IPS-15b (cell line): Measurements from ENCODE around the gene MUS81.

Experiments
- H3K27me3 ChIP-seq: one replicate; pipeline ENCODE4 v1.6.1; 2013; ENCODE audit warnings: low read length; ENCODE audit not compliant: control insufficient read depth, insufficient read depth
- H3K36me3 ChIP-seq: one replicate; pipeline ENCODE4 v1.6.1; 2013; ENCODE audit warnings: low read length; ENCODE audit not compliant: control insufficient read depth, insufficient read depth
- H3K4me1 ChIP-seq: one replicate; pipeline ENCODE4 v1.6.1; 2013; ENCODE audit warnings: mild to moderate bottlenecking, low read length; ENCODE audit not compliant: control insufficient read depth, insufficient read depth
- H3K4me3 ChIP-seq: one replicate; pipeline ENCODE4 v1.5.1; 2013; ENCODE audit warnings: low read depth, low read length
- H3K9ac ChIP-seq: one replicate; pipeline ENCODE4 v1.6.1; 2013; ENCODE audit warnings: low read depth, mild to moderate bottlenecking, low read length
- H3K9me3 ChIP-seq: one replicate; pipeline ENCODE4 v1.6.1; 2013; ENCODE audit warnings: mild to moderate bottlenecking, low read length; ENCODE audit not compliant: control insufficient read depth, insufficient read depth

Gene MUS81, protein sequence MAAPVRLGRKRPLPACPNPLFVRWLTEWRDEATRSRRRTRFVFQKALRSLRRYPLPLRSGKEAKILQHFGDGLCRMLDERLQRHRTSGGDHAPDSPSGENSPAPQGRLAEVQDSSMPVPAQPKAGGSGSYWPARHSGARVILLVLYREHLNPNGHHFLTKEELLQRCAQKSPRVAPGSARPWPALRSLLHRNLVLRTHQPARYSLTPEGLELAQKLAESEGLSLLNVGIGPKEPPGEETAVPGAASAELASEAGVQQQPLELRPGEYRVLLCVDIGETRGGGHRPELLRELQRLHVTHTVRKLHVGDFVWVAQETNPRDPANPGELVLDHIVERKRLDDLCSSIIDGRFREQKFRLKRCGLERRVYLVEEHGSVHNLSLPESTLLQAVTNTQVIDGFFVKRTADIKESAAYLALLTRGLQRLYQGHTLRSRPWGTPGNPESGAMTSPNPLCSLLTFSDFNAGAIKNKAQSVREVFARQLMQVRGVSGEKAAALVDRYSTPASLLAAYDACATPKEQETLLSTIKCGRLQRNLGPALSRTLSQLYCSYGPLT

DNA sequence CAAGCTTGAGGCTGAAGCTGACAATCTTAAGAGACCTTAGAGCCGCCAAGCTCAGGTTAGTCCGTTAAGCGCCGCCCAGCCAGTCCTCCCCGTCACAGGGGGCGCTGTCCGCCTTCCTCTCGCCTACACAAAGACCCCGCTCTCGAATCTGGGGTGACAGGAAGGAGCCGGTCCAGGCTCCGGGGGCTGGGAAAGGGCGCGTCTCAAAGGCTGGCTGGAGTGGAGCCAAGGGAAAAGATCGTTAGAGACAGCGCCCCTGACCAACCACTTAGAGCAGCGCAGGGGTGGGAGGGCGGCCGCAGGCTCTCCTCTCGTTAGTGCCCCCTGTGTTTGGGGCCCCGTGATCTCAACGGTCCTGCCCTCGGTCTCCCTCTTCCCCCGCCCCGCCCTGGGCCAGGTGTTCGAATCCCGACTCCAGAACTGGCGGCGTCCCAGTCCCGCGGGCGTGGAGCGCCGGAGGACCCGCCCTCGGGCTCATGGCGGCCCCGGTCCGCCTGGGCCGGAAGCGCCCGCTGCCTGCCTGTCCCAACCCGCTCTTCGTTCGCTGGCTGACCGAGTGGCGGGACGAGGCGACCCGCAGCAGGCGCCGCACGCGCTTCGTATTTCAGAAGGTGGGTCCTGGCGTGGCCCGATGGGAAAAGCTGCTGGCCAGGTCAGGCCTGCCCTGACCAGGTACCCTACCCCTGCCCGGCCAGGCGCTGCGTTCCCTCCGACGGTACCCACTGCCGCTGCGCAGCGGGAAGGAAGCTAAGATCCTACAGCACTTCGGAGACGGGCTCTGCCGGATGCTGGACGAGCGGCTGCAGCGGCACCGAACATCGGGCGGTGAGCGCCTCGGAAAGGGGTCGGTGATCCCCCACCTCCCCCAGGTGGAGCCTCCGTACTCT is at the start of gene MUS81:
Gene MUS81, plus strand, starts transcription at position 156 of the 887 bp plus-strand sequence. Its CDS starts 321 bp downstream, at position 477.
- no peaks in the 10 kb centered on the region for H3K9me3 ChIP-seq
- H3K27me3 ChIP-seq: no peaks in the 10 kb centered on the region
- peak within 1 kb of the TSS; percentile 93 for H3K9ac ChIP-seq
- peaks cover 8% of the 10 kb centered on the region for H3K4me1 ChIP-seq
- H3K4me3 ChIP-seq: peak within 1 kb of the TSS; percentile 94
- H3K36me3 ChIP-seq: peaks cover 36% of the 10 kb centered on the region

DNA sequence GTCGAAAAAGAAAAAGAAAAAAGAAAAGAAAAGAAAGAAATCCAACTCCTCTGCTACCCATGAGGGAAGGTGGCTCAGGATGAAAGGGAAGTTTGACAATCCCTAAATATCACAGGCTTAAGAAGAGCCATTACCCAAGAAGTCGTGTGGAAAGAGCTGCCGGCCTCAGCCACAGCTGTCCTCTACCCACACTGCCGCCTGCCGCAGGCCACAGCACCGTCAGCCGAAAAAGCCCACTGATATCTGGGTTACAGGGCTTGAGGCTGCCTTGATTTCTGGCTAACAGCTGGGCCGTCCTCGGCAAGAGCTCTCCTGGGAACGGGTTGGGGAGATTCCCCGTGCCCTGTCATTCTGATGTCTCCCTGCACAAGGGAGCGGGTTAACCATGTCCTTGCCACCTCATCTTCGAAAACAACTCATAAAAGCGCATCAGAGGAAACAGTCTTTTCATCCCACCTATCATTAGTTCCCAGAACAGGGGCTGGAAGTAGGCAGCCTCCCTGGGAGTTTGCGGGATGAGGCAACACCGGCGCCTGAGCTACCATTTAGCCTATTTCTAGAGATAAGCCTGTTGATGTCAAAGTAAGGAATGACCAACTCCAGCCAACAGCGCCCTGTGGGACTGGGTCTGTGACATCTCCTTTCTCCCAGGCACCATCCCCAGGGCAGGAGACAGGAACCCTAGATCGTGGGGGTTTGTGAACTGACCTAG is 48.3 kb upstream of the MUS81 start:
- H3K9ac ChIP-seq: no peak overlapping the region
- H3K4me1 ChIP-seq: peaks cover 1% of the 10 kb centered on the region
- peaks cover 2% of the 10 kb centered on the region for H3K27me3 ChIP-seq
- no peaks in the 10 kb centered on the region for H3K36me3 ChIP-seq
- no peaks in the 10 kb centered on the region for H3K9me3 ChIP-seq
- no peak overlapping the region for H3K4me3 ChIP-seq

DNA sequence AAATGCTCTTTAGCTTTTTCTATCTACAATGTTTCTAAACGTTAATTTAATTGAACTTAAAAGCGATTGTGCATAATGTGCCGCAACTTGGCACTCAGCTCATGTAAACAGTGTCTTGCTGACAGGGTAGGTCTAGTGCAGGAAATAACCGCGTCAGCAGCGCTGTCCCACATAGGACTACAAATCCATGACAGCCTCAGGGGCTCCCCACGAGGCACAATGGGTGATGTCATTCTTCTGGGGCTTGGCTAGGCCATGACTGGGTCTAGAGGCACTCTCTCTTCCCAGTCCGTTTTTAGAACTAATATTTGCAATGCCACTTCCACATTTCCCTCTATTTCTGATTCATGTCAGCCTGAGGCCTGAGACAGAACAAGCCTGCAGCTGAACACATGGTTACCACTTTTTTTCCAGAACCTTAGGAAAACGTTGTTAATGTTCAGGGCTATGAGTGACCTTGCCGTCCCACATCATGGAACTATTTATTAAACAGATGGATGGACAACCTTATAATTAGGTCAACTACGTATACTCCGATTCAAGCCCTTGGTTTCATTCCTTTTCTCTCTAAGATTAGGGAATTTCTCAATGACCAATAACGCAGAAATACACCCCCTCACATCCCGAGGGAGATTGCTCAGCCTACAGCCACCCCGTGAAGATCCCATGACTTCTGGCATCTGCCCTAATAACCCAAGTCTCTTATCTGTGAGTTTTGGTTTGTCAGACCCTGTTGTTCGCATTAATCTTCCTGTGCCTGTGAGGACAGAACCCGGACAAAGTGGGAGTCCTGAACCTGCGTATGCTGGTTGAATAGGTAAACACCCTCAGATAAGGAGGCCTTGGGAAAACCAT is 45.9 kb upstream of the MUS81 start:
- H3K36me3 ChIP-seq: no peaks in the 10 kb centered on the region
- H3K9me3 ChIP-seq: no peaks in the 10 kb centered on the region
- no peak overlapping the region for H3K4me3 ChIP-seq
- no peak overlapping the region for H3K9ac ChIP-seq
- H3K4me1 ChIP-seq: peaks cover 2% of the 10 kb centered on the region
- peaks cover 8% of the 10 kb centered on the region for H3K27me3 ChIP-seq

DNA sequence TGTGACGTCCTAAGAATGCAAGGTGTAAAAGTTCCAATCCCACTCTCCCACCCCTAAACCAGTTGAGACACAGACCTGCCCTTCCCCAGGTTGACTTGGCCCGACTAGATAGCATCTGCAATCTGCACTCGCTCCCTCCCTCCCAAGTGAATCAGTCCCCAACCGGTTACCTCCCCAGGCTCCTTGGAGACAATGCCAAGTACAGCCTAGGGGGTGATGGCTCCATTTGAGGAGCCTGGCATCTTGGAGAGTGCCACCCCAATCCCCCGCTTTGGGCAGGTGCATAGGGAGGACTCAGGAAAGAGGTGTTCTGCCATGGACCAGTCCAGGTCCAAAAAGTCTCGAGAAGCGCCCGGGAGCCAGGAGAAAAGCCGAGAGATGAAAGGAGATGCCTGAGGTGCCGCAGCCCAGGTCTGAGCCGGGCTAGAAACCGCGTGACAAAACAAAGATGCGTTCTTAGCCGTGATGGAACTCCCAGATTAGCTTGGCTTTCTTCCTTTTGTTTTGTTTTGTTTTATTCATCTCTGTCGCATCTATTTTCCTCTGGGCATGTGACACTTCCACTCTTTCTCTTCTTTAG is 45.2 kb upstream of the MUS81 start:
- Histone ChIP-seq H3K9ac (no peak overlapping the region), H3K4me1 (peaks cover 2% of the 10 kb centered on the region), H3K9me3 (no peaks in the 10 kb centered on the region), H3K27me3 (peaks cover 8% of the 10 kb centered on the region), H3K4me3 (no peak overlapping the region), H3K36me3 (no peaks in the 10 kb centered on the region)

DNA sequence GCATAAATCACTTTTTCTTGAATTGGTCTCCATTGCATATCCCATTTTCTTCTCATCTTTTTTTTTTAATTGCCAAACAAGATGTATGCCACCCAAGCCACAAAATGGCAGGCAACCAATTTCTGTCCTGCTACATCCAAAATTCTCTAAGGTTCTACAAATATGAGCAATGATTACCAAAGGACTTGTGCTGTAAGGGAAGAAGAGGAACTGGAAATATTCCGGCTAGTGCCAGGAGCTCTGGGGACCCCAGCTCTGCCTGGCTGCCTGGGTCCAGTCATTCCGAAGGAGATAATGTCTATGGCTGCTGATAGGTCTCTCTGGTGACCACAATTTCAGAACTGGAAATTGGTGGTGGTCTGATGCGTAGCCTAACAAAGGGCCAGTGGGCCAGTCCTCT is 43.5 kb upstream of the MUS81 start:
- Histone ChIP-seq H3K4me1 (peaks cover 2% of the 10 kb centered on the region), H3K4me3 (no peak overlapping the region), H3K9me3 (no peaks in the 10 kb centered on the region), H3K9ac (no peak overlapping the region), H3K27me3 (peaks cover 8% of the 10 kb centered on the region), H3K36me3 (no peaks in the 10 kb centered on the region)

DNA sequence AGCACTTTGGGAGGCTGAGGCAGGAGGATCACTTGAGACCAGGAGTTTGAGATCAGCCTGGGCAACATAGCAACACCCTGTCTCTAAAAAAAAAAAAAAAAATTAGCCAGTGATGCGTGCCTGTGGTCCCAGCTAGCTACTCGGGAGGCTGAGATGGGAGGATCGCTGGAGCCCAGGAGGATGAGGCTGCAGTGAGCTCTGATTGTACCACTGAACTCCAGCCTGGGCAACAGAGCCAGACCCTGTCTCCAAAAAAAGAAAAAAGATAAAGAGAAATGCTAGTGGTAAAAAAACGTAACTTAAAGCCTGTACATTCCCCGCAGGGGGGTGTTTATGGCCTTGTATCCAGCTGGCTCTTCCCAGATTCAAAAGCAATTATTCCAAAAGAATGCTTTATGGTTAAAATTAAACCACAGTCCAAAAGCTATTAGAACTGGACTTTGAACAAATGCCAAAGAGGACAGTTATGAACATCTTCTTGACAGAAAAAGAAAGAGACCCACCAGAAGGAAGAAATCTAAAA is 42.9 kb upstream of the MUS81 start:
- H3K4me3 ChIP-seq: peak overlapping the region; percentile 71
- H3K9ac ChIP-seq: no peak overlapping the region
- H3K9me3 ChIP-seq: no peaks in the 10 kb centered on the region
- H3K27me3 ChIP-seq: peaks cover 8% of the 10 kb centered on the region
- peaks cover 2% of the 10 kb centered on the region for H3K4me1 ChIP-seq
- H3K36me3 ChIP-seq: no peaks in the 10 kb centered on the region

DNA sequence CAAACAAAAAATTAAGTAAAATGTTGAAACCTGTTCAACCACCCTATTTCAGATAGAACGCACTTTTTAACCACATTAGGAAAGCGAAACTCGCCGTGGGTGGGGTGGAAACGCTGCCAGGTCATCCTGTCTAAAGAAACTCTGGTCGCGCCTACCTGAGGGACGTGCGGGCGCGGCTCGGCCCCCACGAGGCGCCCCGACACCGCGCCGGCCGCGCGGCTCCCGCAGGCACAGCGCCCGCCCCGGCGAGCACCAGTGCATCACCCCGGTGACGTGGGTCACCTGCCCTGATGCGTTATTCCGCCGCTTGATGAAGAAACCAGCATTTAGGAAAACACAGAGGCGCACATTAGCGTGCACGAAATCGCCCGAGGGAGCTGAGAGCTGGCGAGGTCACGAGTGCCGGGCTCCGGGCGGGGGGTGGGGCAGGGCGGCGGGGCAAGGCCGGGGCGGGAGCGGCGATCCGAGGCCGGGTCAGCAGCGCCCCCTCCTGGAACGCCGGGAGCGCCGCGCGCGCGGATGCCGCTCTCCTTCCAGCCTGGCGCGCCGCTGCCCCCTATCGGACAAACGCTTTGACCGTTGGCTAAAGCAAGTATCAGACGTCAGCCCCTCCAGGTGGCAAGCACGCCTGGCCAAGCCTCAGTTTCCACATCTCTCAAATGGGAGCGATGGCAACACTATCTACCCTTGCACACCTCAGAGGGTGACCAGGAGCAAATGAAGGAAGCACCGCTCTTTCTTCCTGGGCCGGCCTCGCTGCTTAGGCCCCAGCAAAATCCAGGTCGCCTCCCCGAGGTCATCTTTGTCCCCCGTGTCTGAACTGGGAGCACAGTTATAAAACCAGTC is 42.2 kb upstream of the MUS81 start:
- H3K36me3 ChIP-seq: no peaks in the 10 kb centered on the region
- no peak overlapping the region for H3K9ac ChIP-seq
- H3K27me3 ChIP-seq: peaks cover 8% of the 10 kb centered on the region
- H3K9me3 ChIP-seq: no peaks in the 10 kb centered on the region
- H3K4me3 ChIP-seq: peak overlapping the region; percentile 71
- H3K4me1 ChIP-seq: peaks cover 2% of the 10 kb centered on the region

DNA sequence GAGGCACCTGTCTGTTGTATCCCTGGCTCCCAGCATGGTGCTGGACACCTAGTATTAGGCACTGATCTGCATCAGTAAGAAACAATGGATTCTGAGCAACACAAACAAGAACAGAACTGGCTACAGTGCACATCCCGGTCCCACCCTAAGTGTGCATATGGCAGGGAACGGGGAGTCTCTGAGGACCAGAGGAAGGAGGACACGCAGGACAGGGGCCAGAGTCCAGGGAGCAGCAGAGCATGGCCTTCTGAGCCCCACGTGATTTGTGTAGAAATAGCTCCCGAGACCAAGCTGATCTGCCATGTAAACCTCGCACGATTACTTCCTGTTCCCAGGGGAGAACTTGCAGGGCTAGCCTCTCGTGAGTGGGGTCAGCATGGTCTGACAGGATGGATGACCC is 39.1 kb upstream of the MUS81 start:
- no peak overlapping the region for H3K9ac ChIP-seq
- H3K4me3 ChIP-seq: no peak overlapping the region
- no peaks in the 10 kb centered on the region for H3K36me3 ChIP-seq

DNA sequence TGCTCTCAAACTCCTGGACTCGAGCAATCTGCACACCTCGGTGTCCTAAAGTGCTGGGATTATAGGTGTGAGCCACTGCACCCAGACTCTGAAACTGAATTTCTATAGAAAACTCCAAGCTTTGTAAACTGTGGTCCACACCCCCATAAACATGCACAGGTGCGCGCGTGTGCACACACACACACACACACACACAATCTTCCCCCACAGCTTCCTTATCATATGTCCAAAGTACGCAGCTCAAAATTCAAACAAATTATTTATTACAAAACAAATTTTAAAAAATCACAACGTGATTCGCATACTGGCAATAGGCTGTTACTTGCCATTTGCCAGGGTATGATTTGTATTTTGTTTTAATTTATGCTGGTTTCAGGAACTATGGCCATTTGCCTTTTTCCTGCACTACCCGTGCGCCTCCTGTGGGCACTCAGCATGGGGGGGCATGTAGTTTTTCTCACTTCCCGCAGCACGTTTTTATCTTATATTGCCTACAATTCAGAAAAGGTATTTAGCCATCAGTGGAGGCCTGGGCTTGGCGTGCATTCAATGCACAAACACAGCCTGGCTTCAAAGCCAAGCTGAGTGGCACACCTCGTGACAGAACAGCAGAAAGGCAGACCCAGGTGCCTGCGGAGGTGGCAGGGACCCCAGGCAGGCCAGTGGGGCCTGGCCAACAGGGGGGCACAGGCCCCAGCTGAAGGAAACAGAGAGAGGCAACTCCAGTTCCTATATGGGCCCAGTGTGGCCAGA is 37.3 kb upstream of the MUS81 start:
- no peak overlapping the region for H3K9ac ChIP-seq
- no peaks in the 10 kb centered on the region for H3K9me3 ChIP-seq
- H3K36me3 ChIP-seq: no peaks in the 10 kb centered on the region
- H3K27me3 ChIP-seq: no peaks in the 10 kb centered on the region
- no peak overlapping the region for H3K4me3 ChIP-seq
- no peaks in the 10 kb centered on the region for H3K4me1 ChIP-seq

More for the DNA sequence above, 39.1 kb upstream of the MUS81 start:
- Histone ChIP-seq H3K4me1 (peaks cover 2% of the 10 kb centered on the region), H3K9me3 (no peaks in the 10 kb centered on the region), H3K27me3 (peaks cover 8% of the 10 kb centered on the region)
